ENCODE measurements around the gene CERS1. TPM values are rescaled to one million over a fixed set of nuclear protein-coding genes. Genes with fewer than 3 reads are reported as not detected.

The CERS1 gene
- polyA plus RNA-seq, 2 of the 4 experiments (the other 2 are of a cell fraction): 1.7 to 3.4 TPM

DNA sequence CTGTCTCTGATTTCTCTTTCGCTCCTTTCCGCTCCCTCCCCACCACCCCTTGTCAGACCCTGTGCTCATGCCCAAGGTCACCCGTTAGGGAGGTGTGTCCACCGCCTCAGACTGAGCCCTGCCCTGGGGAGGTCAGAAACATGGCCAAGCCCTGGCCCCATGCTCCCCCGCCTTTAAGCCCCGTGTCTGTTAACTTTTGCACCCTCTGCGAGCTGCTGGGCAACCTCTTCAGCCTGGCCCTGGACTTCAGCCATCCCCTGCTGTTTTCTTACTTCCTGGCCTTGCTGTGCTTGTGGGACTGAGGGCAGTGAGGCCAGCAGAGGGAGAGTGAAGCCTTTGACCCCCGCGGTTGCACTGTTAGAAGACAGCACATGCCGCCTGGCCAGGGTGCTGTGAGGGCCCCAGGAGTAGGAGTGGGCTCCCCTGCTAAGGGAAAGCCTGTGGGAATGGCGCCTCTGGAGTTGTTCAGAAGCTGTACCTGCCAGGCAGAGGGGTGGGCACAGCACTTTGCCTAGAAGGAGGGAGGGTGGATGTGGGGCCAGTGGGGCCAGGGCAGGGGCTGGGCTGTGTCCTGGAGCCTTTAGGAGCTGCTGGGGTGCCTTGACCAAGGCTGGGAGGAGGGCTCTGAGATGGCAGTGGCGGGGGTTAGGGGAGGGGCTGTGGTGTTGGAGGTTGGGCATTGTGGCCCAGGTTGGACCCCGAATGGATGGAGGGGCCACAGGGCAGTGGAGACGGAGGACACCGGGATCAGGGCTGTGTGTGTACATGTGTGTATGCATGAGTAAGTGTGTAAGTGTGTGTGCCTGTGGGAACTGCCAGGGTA lies 56.3 kb downstream of the CERS1 start:
- Histone ChIP-seq H3K9me3 (no peaks in the 10 kb centered on the region), H3K4me2 (no peak overlapping the region), H3K27ac (no peak overlapping the region), H3K4me3 (no peak overlapping the region), H3K4me1 (no peaks in the 10 kb centered on the region; the same call in 2 of the 3 replicates)
- no peak for ATAC-seq
- ChIA-PET POLR2A (no interaction called here), CTCF (interaction anchor here (0.6 to 3.8 kb wide), 4 partner anchors 8 to 246 kb away, joined by 3 to 21 read pairs (median 8); no protein-coding TSS in a partner anchor)
- WGBS (ENCODE audit: missing lambda C conversion rate): 91% methylated on average over 12 of the region's 15 CpGs
- TF ChIP-seq SREBF2 (IDR thresholded peaks at IDR 0.05): no peak
- TF ChIP-seq NPAS2 (CRISPR knock-in tag; IDR thresholded peaks at IDR 0.05; ENCODE audit: borderline replicate concordance): no peak
- no peak for TF ChIP-seq ZSCAN20 (CRISPR knock-in tag; IDR thresholded peaks at IDR 0.05)
- TF ChIP-seq POLR2A (IDR thresholded peaks at IDR 0.05; ENCODE audit: low read length): no peak
- TF ChIP-seq, protein P1, sequence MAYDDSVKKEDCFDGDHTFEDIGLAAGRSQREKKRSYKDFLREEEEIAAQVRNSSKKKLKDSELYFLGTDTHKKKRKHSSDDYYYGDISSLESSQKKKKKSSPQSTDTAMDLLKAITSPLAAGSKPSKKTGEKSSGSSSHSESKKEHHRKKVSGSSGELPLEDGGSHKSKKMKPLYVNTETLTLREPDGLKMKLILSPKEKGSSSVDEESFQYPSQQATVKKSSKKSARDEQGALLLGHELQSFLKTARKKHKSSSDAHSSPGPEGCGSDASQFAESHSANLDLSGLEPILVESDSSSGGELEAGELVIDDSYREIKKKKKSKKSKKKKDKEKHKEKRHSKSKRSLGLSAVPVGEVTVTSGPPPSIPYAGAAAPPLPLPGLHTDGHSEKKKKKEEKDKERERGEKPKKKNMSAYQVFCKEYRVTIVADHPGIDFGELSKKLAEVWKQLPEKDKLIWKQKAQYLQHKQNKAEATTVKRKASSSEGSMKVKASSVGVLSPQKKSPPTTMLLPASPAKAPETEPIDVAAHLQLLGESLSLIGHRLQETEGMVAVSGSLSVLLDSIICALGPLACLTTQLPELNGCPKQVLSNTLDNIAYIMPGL (CRISPR knock-in tag; IDR thresholded peaks at IDR 0.05; ENCODE audit: borderline replicate concordance): no peak
- no peak for TF ChIP-seq PHF8 (IDR thresholded peaks at IDR 0.05; ENCODE audit: borderline replicate concordance, low read depth)
- TF ChIP-seq ZNF302 (CRISPR knock-in tag; IDR thresholded peaks at IDR 0.05): no peak
- no peak for TF ChIP-seq KDM5A (IDR thresholded peaks at IDR 0.05)
- TF ChIP-seq, protein P2, sequence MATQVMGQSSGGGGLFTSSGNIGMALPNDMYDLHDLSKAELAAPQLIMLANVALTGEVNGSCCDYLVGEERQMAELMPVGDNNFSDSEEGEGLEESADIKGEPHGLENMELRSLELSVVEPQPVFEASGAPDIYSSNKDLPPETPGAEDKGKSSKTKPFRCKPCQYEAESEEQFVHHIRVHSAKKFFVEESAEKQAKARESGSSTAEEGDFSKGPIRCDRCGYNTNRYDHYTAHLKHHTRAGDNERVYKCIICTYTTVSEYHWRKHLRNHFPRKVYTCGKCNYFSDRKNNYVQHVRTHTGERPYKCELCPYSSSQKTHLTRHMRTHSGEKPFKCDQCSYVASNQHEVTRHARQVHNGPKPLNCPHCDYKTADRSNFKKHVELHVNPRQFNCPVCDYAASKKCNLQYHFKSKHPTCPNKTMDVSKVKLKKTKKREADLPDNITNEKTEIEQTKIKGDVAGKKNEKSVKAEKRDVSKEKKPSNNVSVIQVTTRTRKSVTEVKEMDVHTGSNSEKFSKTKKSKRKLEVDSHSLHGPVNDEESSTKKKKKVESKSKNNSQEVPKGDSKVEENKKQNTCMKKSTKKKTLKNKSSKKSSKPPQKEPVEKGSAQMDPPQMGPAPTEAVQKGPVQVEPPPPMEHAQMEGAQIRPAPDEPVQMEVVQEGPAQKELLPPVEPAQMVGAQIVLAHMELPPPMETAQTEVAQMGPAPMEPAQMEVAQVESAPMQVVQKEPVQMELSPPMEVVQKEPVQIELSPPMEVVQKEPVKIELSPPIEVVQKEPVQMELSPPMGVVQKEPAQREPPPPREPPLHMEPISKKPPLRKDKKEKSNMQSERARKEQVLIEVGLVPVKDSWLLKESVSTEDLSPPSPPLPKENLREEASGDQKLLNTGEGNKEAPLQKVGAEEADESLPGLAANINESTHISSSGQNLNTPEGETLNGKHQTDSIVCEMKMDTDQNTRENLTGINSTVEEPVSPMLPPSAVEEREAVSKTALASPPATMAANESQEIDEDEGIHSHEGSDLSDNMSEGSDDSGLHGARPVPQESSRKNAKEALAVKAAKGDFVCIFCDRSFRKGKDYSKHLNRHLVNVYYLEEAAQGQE (IDR thresholded peaks at IDR 0.05): no peak
- TF ChIP-seq, protein P3, sequence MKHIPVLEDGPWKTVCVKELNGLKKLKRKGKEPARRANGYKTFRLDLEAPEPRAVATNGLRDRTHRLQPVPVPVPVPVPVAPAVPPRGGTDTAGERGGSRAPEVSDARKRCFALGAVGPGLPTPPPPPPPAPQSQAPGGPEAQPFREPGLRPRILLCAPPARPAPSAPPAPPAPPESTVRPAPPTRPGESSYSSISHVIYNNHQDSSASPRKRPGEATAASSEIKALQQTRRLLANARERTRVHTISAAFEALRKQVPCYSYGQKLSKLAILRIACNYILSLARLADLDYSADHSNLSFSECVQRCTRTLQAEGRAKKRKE (CRISPR knock-in tag; IDR thresholded peaks at IDR 0.05; ENCODE audit: low read depth): no peak
- no peak for TF ChIP-seq MYC (IDR thresholded peaks at IDR 0.05; ENCODE audit: borderline replicate concordance, low read length)
- no peak for TF ChIP-seq EHMT2 (IDR thresholded peaks at IDR 0.05; ENCODE audit: low read depth)
- TF ChIP-seq, protein P4, sequence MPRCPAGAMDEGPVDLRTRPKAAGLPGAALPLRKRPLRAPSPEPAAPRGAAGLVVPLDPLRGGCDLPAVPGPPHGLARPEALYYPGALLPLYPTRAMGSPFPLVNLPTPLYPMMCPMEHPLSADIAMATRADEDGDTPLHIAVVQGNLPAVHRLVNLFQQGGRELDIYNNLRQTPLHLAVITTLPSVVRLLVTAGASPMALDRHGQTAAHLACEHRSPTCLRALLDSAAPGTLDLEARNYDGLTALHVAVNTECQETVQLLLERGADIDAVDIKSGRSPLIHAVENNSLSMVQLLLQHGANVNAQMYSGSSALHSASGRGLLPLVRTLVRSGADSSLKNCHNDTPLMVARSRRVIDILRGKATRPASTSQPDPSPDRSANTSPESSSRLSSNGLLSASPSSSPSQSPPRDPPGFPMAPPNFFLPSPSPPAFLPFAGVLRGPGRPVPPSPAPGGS (IDR thresholded peaks at IDR 0.05): no peak
- TF ChIP-seq NFE2L2 (conservative IDR thresholded peaks at IDR 0.05; ENCODE audit: low read length): no peak
- no peak for TF ChIP-seq JUN (IDR thresholded peaks at IDR 0.05)
- TF ChIP-seq, protein P5, sequence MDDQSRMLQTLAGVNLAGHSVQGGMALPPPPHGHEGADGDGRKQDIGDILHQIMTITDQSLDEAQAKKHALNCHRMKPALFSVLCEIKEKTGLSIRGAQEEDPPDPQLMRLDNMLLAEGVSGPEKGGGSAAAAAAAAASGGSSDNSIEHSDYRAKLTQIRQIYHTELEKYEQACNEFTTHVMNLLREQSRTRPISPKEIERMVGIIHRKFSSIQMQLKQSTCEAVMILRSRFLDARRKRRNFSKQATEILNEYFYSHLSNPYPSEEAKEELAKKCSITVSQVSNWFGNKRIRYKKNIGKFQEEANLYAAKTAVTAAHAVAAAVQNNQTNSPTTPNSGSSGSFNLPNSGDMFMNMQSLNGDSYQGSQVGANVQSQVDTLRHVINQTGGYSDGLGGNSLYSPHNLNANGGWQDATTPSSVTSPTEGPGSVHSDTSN (IDR thresholded peaks at IDR 0.05): no peak
- TF ChIP-seq CHD2 (IDR thresholded peaks at IDR 0.05; ENCODE audit: low read length, partially characterized antibody): no peak
- TF ChIP-seq TP53 (CRISPR knock-in tag; IDR thresholded peaks at IDR 0.05): no peak
- TF ChIP-seq MAFK (IDR thresholded peaks at IDR 0.05; ENCODE audit: partially characterized antibody): no peak
- no peak for FAIRE-seq
- no peak for DNase-seq (ENCODE audit: low read depth in 1 of 2, low spot score in 1 of 2)
